Stimulated activated CD4-positive, alpha-beta T cell treated with anti-CD3 and anti-CD28 coated beads, Interleukin-4, amount 100 ng/mL, for 1 hour (primary cell): ENCODE results near the gene SHC2.
"Not testable (repeated sequence)": the region's sequence is repeated elsewhere in the genome, so short reads cannot be mapped to it uniquely, and the experiment has no call there.

Experiments
- DNase-seq: peaks from one replicate; pipeline ENCODE4 v3.0.0-alpha.2; 2020

Gene SHC2

DNA sequence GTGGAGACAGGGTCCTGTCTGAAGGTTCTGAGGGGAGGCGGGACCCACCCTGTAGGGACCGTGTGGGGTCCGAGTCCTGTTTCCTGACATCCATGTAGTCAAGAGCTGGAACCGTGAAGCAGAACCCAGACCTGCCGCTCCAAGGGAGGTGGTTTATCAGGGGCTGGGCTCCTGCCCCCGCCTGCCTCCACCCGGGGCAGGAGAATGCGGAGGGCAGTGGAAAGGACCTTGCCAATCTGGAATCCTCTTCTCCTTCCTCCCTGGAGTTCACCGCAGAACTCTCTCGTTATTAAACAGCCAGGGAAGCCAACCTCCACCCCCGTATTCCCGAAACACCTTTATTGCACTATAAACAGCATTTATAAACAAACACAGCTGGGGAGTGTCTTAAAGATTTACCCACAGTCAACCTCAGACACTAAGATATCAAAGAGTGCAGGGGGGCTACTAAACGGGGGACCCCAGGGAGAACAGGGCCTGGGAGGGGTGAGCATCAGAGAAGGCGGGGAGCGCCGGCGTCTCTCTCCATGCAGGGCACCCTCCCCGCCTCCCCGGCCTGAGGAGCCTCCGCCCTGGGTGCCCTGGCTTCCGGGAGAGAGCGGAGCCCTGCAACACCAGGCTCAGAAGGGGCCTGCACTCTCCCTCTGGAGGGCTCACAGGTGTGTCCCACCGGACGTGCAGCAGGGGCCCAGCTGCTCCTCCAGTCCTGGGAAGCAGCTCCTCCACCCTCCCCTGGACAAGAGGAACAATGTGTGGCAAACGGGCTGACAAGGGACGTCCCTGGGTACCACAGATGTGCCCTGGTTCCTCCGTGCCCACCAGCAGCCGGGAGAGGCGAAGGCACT lies 55.5 kb downstream of the SHC2 start:
- no peak for DNase-seq

DNA sequence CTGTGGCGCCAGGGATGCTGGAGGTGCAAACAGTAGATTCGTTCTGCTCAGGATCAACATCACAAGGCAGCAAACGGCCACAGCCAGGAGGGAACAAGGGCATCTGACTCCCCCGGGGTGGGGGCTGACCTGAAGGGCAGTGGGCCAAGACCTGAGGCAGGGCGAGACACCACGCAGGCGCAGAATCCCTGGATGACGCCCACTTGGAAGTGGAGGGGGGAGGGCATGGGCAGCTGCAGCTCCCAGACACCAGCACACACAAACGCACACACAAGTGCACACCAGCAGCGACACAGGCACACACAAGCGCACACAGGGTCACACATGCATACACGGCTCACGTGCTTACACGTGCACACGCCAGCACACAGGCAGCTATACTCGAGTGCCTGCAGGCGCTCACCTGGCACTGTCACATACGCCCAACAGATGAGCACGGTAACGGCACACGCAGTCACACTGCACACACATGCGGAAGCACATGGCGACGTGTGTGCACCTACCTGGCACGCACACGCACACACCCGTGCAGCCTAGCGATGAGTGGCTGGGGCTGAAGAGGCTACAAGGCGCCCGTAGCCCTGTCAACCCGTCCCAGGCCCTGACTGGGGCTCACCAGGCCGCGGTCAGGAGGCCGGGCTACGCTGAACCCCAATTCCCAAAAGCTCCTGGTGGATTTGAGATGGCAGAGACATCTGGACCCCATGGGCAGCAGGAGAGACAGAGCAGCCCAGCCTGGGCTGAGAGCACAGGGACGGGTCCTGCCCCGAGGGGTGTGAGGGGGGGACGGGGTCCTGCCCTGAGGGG lies 57.4 kb downstream of the SHC2 start:
- no peak for DNase-seq

DNA sequence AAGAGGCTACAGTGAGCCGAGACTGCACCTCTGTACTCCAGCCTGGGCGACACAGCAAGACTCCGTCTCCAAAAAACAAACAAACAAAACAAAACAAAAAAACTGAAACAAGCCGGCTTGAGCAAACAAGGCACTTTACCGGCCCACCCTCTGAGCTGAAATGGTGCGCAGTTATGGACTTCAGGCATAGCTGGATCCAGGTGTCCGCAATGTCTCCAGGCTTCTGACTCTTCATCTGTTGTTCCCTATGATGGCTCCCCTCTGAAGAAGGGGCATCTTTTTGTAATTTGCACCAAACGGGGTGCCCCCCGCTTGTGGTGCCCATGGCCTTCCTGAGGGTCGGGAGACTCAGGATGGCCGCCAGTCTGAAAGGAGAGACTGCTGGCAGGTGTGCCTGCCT lies 58.0 kb downstream of the SHC2 start:
- no peak for DNase-seq

DNA sequence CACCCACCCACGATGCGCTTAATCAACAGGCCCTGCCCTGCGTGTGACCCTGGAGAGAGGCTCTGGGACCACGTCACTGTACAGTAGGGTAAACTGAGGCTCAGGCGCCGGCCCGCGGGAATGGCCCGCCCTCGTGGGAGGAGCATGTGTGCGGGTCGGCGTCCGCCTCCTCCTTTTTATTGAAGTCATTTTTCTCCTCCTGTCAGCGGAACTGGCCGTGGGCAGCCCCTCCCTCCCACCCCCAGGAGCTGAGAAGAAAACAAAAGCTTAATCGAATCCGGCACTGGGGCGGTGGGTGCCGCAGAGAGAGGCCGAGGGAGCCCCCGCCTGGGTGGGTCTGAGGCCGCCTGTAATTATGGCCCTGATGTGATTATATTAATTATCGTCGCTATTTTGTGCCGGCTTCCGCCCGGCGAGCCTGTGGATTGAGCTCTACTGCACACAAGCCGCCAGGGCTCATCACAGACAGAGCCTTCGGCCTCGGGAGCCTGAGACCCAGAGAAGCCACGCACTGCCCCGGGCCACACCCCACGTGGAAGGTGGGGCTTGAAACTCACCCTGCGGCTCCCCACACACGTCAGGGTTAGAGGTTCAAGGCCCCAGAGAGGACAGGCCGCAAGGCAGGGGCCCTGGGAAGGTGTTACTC lies 58.8 kb downstream of the SHC2 start:
- DNase-seq = no peak

DNA sequence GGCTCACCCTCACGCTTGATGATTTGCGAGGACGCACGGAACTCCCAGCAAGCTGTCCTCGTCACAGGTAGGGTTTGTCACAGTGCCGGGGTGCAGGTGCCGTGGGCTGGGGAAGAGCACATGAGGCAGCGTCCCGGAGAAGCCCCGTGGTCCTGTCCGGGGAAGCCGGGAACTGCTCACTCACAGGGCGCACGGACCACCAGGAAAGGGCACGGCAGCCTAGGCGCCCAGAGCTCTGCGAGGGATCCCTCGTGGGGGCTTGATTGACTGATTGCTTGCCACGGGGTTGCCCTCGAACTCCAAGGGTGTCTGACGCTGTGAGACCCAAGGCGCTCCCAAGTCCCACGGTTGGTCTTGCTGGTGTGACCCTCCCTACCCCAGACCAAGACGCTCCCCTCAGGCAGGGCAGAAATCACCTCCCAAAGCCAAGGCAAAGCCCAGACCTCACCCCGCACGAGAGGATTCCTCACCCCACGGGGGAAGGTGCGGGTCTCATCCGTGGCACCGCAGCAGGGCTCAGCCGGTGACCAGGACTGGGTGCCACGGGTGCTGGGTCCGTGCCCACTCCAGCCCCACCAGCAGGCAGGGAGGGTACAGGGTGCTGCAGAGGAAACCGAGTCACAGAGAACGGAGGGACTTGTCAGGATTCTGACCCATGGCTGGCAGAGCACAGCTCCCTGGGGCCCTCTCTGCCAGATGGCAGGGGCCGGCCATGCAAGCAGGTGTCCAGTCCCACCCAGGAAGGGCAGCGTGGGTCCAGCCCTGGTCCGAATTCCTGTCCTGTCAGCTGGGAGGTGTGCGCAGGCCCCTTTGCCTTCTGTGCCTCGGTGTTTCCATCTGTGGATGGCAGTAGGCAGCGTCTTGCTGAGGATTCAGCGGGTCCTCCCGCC lies 59.6 kb downstream of the SHC2 start:
- DNase-seq = no peak

DNA sequence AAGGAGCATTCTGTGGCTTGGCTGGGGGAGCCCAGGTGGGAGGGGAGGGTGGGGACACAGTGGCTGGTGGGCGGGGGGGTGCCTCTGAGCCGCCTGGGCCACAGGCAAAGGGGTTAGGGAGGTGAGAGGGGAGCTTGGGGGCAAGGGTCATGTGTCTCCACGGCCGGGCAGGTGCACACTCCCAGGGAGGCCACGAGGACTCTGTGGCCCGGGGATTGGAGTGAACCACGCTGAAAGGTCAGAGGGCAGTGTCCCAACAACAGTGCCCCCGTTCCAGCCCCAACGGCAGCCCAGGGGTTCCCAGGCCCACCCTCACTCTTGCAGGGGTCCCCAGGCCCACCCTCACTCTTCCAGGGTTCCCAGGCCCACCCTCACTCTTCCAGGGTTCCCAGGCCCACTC lies 61.5 kb downstream of the SHC2 start:
- no peak for DNase-seq

DNA sequence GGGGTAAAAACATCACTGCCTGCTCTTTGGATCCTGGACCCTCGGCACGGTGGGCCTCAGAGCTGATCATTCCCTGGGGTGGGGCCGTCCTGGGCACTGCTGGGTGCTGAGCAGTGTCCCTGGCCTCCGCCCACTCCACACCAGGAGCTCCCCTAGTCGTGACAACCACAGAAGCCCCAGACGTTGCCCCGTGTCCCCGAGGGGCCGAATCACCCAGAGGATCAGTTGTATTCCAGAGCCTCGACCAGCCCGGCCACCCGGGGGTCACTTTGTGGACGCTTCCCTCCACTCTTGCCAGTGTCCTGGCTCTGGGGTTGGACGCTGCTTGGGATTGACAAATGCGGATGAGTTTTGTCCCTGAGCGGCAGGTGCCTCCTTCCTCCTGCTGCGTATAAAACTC lies 62.1 kb downstream of the SHC2 start:
- DNase-seq = no peak

DNA sequence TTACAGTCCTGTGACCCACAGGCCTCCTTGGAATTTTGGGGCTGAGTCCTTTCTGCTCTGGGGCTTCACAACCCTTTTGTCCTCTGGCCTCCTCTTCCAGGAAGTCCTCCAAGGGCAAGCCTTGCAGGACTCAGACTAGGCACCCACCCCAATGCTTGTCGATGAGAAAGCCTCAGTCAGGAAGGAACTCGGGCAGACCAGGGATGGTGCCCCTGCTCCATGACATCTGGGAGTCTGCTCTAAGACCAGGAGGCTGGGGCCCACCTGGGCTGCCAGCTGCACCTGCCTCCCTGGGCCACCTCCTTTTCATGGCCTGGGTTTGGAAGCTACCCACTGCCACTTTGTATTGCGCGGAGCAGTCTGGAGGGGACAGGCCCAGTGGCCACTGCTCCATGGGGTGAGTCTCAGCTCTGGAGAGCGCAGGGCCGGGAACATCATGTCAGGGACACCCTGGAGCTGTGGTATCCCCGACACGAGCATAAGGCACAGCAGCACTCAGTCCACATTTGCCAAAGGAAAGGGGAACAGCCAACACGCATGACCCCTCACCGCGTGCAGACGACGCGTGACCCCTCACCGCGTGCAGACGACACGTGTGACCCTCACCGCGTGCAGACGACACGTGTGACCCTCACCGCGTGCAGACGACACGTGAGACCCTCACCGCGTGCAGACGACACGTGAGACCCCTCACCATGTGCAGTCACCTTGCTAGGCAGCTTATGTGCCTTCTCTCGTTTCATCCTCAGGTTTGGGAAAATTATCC lies 62.7 kb downstream of the SHC2 start:
- no peak for DNase-seq

DNA sequence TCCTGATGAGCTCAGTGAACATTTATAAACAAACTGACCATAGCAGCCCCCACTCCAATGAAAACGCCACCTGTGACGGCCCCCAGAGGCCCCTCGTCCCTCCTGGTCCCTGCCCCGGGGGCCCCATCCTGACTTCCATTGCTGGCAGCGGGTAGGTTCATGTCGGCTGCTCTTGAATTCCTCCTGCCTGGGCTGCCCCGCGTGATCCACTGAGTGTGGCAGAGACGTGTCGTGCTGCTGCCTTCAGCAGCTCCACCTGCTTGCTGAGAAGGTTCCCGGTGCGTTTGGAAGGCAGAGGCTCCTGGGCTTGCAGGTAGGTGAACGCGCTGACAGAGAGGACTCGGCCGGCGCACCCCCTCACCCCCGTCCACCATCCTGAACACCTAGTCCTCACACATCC lies 63.5 kb downstream of the SHC2 start:
- no peak for DNase-seq

DNA sequence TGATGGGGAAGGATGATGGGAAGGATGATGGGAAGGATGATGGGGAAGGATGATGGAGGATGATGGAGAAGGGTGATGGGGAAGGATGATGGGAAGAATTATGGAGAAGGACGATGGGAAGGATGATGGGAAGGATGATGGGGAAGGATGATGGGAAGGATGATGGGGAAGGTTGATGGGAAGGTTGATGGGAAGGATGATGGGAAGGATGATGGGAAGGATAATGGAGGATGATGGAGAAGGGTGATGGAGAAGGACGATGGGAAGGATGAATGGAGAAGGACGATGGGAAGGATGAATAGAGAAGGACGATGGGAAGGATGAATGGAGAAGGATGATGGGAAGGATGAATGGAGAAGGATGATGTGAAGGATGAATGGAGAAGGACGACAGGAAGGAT lies 65.4 kb downstream of the SHC2 start:
- DNase-seq = no peak

DNA sequence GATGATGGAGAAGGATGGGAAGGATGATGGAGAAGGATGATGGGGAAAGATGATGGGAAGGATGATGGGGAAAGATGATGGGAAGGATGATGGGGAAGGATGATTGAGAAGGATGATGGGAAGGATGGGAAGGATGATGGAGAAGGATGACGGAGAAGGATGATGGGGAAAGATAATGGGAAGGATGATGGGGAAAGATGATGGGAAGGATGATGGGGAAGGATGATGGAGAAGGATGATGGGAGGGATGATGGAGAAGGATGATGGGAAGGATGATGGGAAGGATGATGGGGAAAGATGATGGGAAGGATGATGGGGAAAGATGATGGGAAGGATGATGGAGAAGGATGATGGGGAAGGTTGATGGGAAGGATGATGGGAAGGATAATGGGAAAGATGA lies 66.0 kb downstream of the SHC2 start:
- DNase-seq = not testable (repeated sequence)

DNA sequence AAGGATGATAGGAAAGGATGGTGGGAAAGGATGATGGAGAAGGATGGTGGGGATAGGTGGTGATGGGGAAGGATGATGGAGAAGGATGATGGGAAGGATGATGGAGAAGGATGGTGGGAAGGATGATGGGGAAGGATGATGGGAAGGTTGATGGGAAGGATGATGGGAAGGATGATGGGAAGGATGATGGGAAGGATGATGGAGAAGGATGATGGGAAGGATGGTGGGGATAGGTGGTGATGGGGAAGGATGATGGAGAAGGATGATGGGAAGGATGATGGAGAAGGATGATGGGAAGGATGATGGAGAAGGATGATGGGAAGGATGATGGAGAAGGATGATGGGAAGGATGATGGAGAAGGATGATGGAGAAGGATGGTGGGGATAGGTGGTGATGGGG lies 67.3 kb downstream of the SHC2 start:
- not testable (repeated sequence) for DNase-seq

DNA sequence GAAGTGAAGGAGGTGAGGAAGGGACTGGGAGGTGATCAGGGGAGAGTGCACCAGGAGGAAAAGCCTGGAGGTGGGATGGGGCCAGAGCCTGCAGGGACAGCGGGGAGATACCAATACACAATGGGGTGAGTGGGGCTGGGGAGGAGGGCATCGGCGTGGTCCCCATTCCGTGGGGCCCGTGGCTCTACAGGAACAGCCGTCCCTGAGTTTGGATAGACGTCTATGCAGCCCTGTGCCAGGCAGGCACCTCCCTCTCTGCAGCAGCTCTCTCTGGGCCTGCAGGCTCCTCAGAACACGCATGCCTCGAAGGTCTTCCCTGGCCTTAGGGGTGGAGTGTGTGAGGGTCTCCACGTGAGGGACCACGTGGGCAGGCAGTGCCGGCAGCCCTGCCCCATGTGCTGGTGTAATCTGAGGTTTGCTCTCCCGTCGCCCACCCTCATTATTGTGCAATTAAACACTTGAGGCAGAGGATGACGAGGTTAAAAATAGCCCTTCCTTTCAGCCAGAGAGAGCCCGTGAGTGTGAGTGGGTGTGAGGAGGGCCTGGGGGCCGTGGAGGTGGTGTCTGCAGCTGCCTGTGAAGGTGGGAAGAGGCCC lies 68.4 kb downstream of the SHC2 start:
- DNase-seq = no peak

DNA sequence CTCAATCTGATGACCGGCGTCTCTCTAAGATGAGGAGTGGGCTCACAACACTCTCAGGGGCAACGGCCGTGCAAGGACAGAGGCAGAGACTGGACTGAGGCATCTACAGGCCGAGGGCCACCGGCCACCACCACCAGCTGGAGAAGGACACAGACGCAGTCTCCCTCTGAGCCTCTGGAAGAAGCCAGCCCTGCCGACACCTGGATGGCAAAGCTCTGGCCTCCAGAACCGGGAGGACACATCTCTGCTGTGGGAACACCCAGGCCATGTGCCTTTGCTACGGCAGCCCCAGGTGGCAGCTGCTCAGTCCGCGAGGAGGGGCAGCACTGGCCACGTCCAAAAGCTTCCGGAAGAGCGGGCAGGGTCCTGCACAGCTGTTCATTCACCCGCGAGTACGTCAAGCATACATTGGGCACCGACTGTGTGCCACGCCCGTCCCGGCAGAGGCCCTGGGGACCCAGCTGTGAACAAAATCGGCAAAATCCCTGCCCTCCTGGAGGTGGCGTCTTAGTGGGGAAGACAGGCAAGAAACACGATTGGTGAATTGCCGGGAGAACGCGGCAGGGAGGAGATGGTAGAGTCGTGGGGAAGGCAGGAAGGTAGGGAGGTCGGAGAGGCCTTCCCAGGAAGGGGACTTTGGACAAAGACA lies 69.0 kb downstream of the SHC2 start:
- no peak for DNase-seq

DNA sequence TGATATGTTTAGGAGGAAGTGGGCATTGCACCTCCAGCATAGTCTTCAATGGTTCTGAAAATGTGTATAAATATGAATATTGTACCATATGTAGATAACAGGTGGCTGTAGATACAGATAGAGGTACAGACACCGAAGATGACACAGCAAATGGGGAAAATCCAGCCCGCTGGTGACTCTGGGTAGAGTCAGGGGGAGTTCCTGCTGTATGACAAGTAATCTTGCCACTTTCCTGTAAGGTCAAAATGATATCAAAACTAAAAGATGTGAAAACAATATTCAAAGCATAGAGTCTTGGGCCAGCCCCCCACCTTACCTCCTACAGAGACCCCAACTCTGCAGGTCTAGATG lies 69.7 kb downstream of the SHC2 start:
- no peak for DNase-seq

DNA sequence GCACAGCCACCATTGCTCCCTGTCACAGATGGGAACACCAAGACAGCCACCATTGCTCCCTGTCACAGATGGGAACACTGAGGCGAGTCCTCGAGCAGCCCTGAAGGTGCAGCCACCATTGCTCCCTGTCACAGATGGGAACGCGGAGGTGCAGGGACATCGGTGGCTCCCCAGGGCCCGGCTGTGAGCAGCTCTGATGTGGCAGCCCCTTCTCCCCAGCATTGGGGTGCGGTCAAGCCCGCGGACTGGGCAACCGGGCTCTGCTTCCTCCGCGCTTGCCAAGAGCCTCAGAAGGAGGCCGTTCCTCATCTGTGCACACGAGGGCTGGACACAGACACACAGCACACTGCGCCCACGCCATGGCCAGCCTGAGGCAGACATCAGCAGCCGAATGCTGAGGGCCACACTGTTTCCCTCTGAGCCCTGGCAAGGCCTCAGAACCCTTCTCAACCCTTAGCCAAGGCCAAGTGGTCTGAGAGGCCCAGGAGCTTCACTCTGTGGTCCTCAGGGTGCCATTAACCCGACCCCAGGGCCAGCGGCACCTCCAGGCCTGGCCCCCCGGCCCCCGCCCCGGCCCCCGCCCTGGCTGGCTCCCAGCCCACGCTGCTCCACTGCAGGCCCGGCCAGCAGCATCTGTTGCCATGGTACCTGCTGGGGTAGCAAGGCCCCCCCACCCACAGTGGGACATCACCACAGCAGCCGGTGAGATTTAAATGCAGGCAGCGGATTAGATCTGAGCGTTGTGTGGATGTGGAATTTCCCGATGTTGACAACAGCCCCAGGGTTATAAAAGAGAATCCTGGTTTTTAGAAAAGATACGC lies 70.2 kb downstream of the SHC2 start:
- DNase-seq = no peak

DNA sequence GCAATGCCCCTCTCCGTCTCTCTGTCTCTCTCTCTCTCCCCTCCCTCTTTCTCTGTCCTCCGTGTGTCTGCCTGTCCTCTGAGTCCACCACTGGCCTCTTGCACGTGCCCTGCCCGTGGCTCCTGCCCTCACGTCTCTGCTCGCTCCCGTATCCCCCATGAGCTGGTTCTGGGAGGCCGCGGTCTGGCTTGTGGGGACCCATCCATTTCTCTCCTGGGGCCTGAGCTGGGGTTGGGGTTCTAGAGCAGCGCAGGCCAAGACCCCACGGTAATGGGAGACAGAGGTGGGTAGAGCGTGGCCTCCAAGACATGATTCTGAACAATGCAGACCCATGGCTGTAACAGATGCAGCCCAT lies 70.9 kb downstream of the SHC2 start:
- DNase-seq = no peak

DNA sequence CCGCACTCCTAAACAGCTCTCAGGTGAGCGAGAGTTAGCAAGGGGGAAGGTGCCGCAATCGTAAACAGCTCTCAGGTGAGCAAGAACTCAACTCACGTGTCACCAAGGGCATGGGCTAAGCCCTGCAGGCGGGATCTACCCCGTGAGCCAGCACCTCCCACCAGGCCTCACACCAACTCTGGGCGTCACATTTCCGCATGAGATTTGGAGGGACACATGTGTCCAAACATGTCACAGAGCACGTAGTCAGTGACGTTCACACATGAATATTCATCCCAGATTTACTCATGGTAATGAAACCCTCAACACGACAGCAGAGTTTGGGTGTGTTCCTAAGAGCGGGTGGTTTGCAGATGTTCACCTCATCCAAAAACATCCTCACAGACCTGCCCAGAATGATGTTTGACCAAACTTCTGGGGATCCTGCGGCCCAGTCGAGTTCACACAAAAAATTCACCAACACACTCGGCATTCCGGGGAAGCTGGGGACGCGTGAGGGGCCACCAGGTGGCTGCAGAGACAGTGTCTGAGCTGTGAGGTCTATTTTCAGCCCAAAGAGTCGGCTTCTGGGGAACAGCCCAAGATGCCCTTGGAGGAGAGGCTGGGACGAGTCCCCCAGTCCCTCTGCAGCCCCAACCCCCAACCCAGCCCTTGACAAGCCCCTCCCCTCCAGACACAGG lies 71.4 kb downstream of the SHC2 start:
- DNase-seq = no peak

DNA sequence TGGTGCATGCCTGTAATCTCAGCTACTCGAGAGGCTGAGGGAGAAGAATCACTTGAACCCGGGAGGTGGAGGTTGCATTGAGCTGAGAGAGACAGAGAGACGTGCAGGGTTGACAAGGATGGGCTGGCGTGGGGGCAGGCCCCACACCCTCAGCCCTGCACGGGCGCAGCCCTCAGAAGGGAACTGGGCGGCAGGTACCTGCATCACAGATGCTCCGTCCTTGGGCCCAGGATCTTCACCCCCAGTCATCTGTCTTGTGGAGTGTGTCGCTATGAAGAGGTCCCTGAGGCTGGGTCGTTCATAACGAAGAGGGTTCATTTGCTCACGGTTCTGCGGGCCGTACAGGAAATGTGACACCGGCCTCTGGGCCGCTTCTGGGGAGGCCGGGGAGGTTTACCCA lies 72.1 kb downstream of the SHC2 start:
- DNase-seq = no peak

DNA sequence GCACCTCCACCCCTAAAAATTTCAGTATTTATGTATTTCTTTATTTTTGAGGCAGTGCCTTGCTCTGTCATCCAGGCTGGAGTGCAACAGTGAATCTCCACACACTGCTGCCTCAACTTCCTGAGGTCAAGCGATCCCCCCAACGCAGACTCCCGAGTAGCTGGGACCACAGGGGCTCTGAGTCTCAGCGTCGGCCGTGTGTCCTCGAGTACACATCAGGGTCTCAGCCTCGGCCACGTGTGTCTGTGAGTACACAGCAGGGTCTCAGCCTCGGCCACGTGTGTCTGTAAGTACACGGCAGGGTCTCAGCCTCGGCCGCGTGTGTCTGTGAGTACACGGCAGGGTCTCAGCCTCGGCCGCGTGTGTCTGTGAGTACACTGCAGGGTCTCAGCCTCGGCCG lies 73.1 kb downstream of the SHC2 start:
- DNase-seq = no peak
